HG03159 (cell line): Measurements from ENCODE around the gene KCNMB1.

Source experiments
- ATAC-seq: cut with Tn5 transposase; IDR thresholded peaks from one replicate; pipeline ENCODE4 v1.9.1; 2021; ENCODE audit warnings: mild to moderate bottlenecking, moderate library complexity; ENCODE audit not compliant: unreplicated experiment

The KCNMB1 gene, protein sequence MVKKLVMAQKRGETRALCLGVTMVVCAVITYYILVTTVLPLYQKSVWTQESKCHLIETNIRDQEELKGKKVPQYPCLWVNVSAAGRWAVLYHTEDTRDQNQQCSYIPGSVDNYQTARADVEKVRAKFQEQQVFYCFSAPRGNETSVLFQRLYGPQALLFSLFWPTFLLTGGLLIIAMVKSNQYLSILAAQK

DNA sequence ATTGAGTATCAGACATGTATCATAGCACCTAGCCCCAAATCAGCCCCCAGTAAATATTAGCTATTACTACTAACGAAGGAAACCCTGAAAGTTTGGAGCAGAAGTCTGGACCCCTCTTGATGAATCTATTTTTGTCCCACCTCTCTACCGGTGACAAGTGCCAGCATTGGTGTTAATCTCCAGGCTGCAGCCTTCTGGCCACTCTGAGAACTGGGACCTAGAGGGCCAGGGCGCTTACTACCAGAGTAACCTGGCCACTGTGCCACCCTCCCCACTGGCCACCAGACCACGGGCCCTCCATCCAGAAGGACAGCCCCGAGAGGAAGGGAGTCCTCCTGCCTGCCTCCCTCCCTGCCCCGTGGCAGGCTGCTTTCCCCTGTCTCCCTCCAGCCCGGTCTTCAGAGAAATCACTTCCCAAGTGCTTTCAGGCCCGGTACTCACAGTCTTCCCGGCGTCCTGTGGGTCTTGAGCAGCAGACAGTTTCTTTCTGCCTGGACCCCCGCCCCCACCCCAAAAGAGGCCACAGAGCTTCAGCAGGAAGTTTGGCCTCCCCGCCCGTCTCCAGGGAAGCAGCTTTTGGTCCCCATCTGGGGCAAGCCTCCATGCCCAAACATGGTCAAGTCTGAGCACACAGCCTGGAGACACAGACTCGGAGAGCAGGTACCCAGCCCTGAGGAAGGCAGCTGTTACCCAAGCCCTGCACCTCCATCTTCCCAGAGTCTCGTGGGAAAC is at the start of gene KCNMB1:
TSS of gene KCNMB1 (minus strand) at position 550 of the 732 bp plus-strand sequence. CDS start 3,920 bp downstream, outside the sequence.
- no peak for ATAC-seq

DNA sequence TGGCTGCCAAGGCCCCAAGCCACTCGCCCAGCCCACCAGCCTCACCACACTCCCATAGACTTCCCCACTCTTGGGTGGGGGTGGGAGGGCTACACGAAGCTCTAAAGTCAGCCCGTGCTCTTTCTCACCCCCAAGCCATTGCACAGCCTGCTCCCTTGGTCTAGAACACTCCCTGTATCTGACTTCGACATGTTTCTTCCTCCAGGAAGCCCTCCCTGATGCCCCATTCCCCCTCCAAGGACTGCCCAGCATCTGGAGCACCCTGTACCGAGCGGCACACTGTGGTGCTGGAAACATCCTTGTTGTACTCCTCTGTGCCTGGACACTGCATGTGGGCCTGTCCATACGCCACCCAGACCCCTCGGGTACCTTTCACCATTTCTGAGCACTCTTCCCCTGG is 49.4 kb upstream of the KCNMB1 start:
- no peak for ATAC-seq

DNA sequence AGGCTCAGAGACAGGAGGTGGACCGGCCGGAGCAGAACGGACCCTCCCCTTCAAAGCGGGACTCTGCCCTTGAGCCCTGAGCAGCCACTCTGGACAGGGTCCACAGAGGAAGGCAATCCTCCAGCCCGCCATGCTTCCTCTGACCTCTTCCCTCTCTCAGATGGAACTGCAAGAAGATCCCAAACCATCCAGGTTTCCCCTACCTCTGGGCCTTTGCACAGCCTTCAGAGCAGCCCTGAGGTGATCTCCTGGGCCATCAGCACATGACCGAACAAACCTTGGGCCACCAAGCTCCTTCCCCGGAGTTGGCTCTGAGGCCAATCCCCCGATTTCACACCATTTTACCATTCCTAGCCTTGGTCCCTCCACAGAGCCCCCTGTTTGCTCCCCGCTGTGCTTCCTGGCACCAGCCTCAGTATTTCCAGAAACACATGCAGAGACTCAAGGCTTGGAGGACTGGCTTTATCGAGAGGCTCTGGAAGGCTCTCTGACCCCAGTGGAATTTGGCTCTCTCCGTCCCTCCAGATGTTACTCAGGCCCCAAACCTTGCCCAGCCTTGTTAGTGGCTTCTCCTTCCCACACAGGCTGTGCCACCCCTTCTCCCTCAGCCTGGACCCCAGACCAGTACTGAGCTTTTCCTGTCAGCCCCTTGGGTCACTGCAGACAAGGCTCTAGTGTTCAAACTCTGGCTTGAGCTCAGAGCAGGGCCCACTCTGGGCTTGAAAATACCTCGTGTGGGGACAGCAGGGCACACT is 48.6 kb upstream of the KCNMB1 start:
- ATAC-seq = no peak

DNA sequence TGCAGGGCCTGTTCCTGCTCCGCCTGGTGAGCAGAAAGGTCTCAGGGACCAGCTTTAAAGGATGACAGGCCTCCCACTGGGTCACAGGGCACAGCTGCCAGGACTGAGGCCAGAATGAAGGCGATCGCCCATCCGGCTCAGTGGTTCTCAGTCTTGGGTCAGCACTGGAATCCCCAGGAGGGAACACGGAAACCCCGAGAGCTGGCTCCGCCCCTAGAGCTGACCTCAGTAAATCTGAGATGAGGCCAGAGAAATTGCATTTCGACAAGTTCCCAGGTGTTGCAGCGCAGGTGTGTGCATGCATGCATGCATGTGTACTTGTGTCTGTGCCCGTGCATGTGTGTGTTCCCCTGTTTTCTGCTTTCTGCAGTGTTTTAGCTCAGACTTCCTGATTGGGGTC is 47.2 kb upstream of the KCNMB1 start:
- ATAC-seq = no peak

DNA sequence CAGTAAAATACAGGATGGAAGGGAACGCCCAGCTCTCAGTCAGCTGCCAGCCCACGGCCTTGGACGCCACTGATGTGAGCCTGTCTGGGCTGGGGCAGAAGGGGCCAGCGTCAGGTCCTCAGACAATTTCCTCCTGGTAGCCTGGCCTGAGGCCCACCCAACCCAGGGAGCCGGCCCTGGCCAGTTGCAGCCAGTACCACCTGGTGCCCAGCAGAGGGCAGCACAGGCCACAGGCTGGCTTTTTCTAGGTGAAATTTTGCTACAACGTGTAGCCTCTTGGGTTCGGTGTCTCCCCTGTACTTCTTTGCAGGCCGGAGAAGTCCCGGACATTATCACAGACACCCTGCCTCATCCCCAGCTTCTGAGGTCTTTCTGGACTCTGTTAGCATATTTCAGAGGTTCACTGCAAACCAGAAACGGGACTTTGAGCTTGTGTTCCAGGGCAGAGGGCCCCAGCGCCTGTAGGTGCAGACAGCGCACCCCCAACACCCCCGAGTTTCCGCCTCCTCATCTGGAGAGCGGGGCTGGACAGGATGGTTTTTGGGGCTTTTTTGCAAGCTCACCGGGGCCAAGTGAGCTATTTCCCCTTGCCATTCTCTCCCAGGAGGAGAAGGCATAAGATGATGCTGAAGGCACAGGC is 45.9 kb upstream of the KCNMB1 start:
- peak; percentile 81 for ATAC-seq

DNA sequence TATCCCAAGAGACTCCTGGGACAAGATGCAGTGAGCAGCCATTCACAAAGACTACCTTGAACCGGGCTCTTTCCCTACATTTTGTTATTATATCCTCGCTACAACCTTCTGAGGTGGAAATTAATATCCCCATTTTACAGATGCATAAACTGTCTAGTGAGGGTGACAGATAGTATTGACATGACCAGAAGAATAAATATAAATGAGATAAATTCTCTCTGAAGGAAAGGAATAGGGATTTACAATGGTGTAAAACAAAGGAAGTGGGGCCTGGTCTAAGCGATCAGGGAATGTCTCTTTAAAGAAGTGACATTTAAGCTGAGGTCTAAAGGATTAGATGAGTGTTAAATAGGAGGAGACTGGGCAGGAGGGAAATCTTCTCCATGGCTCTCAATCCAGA is 43.5 kb upstream of the KCNMB1 start:
- no peak for ATAC-seq

DNA sequence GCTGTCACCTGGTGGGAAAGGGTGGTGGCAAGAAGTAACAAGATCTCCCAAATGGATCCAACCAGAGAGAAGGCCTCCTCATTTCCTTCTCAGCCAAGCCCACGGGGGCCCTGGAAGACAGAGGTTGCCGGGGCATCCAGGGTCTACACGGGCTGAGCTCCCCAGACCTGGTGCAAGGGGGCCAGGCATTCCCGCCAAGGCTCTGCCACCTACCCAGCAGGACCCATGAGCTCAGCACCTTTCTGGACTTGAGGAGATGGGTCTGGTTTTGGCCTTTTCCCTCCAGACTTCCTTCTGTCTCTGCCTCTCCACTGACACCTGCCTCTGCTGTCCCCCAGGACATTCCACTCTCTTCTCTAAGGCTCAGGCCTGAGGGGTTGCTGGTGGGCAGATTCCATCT is 42.4 kb upstream of the KCNMB1 start:
- ATAC-seq = no peak

DNA sequence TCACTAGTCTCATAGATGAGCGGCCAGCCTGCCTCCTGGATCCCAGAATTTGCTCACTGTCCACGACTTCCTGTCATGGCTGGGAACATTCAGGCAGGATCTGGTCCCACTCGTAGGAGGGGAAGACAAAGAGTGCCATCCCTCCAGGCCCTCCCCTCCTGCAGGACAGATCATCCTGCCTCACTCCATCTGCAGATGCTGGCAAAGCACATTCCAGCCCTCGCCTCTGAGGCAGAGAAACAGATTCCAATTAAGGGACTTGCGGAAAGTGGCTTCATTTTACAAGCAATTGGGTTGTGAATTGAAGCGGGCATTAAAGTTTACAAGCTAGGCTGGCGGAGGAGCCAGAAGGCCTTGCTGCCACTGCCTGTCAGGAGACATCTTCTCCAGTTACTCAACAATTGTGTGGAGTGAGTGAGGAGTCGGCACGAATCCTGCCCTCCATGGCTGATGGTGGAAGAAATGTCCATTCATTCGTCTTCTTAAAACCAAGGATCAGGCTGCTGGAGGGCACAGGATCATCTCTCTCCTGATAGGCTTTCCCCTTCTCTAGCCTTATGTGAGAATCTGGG is 41.8 kb upstream of the KCNMB1 start:
- no peak for ATAC-seq

DNA sequence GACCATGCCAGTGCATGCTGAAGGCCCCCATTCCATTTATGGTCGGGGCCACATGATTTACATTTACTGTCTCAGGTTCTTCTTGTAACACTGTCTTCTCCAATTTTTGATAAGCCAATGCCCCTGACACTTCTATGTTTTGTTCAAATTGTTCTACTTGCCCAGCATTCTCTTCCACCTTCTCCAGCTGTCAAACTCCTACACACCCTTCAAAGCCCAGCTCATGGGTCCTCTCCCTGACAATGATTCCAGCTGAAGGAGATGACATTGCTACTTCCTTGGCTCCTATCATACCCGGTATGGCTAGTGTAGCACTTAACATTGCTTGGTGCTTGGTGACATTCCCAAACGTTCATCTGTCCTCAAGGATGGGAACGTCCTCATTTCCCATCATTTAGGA is 41.1 kb upstream of the KCNMB1 start:
- ATAC-seq = no peak

DNA sequence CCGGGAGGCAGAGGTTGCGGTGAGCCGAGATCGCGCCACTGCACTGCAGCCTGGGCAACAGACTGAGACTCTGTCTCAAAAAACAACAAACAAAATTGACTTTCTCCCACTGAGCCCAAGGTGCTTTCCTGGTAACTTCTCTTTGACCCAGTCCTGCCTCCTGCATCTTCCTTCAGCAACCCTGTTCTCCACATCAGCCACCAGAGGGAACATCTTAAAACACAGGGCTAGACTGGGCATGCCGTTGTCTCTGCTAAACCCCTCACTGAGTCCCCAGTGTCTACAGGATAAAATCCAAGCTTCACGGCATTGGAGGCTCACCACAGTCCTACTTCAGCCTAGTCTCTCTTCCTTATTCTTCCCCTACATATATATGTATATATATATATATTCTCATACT is 39.8 kb upstream of the KCNMB1 start:
- ATAC-seq = no peak

DNA sequence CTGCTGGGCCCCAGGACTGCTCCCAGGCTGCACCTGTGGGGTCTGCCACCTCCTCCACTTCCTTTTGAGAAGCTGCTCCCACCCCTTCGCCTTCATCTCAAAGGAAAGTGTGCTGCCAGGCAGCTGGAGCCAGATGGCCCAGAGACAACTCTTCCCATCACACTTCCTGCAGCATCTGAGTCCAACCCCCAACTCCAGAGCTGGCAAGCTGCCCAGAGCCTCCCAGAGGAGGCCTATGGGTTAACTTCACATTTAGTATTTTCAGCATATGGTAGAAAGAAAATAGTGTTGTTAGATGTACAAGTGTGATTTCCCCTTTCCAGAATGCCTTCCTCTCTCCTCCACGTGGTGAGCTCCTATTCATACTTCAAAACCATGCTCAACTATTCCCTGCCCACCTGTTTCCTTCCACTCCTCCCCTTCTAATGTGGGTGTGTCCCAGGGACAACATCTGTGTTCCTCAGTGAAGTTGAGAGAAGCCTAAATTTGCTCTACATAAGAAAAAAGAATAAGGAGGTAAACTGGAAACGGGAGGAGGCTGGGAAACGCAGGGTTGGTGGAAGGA is 38.6 kb upstream of the KCNMB1 start:
- ATAC-seq = no peak

DNA sequence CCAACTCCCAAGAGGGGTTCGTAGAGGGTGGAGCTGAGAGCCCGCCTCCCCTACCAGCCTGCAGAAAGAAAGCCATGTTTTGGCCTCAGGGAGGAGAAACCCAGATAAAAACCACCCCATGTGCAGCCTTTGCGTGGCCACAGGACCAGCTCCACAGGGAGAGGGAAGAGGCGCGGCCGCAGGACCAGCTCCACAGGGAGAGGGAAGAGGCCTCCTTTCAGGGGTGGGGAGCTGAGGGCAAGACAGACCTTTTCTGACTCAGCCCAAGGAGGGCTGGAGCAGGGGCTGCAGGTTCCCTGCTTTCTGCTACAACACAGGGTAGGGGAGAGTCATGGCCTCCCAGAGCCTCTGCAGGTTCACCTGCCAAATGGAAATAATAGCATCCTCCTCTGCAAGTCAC is 37.6 kb upstream of the KCNMB1 start:
- no peak for ATAC-seq

DNA sequence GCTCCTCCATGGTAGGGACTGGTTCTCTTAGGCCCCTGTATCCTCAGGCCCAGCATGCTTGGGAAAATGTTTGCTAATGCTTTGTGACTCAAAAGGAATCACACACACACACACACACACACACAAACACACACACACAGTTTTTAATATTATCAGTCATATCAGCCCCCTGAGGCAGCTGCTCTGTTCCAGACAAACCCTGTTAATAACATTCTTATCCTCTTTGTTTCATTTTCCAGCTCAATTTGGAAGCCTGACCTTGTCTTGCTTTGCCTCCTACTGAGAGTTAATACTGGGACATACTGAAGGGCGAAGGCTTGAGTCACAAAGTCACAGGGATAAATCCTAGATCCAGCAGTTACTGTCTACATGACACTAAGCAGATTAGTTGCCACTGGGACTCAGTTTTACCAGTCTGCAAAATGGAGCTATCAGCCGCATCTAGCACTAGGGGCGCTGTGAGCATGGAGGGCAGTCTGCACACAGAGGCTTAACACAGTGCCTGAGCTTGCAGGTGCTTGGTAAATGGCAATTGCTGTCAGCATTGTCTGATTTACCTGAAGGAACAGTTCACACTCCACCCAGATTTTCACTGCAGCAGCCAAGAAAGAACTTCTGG is 37.1 kb upstream of the KCNMB1 start:
- no peak for ATAC-seq

DNA sequence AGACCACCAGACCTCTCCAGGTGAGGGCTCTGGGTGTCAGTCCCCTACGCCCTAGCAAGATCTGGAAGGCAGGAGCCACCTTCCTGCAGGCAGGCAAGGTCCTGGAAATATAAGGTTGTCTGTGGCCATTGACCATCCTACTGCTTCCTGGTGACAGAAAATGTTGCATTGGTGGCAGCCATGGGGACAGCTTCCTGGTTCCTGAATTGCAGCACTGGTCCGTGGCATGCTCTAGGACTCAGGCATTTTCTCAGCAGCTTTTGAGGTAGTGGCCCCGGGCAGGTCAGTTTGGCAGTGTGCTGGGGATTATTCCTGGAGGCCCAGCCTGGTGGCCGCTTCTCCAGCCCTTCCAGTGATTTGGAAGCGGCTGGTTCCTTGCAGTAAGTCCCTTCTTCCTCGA is 36.6 kb upstream of the KCNMB1 start:
- no peak for ATAC-seq

DNA sequence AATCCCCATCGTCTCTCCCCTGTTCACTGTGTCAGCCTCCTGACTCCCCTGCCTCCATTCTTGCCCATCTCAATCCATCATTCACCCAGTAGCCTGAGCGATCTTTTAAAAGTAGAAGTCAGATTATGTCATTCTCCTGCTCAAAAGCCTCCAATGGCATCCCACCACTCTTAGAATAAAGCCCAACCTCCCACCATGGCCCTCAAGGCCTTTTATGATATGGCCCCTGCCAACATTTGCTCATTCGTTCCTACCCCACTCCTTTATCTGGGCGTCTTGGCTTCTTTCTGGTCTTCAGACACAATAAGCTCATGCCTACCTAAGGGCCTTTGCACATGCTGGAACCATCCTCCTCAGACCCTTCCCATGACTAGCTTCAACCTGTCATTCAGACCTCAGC is 35.5 kb upstream of the KCNMB1 start:
- no peak for ATAC-seq

DNA sequence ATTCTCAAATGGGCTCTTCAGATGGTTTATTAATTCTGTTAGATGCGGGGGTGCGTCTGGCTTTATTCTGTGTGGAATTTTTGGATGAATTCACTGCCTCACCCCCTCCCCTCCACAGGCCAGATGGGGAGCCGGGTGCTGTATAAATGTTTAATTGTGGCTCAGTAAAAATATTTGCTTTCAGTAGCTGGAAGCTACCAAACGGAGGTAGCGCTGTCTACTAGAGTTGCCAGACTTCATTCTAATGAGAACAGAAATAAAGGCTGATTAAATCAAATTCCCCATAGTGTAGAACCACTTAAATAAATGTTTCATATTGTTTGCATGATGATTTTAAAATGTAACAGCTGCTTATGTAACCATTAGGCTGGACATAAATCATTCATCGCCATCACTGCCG is 34.5 kb upstream of the KCNMB1 start:
- ATAC-seq = no peak

DNA sequence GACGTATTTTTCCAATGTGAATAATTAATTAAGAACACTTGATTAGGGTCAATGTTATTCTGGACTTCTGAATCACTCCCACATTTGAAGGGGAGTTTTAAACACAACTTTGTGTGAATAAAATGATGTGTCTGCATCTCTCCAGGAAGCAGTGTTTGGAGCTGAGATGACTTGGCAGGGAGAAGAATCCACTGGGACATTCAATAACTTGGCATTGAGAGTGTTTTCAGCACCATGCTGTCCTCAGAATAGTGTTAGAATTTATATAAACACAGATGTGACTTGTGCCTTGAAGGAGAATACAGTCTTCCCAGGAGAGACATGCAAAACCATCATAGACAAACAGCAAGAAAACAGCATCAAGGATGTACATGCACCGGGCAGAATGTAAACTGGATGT is 32.7 kb upstream of the KCNMB1 start:
- ATAC-seq = no peak

DNA sequence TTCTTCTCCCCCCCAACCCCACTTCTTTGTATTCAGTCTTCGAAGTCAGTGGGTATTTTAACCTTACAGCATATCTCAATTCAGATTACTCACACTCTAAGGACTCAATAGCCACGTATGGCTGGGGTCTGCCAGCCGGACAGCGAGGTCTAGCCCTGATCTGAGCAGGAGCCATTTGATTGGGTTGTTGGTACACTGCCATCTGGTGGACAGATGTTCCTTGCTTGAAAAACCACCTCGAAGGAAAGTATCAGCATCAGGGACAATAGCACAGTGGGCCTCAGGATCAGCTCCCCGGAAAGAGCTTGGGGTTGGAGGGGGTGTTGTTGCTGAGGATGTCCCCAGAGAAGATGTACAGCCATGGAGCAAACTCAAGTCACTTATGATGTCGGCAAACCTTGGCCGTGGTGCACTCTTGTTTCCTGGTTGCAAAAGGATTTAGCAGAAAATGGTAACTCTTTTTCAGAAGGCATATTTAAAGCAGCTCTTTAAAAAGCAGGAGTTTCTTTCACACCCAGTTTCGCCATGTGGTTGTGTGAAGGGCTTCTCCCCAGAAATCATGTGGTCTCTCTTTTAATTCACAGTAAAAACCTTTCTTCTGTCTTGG is 31.7 kb upstream of the KCNMB1 start:
- ATAC-seq = no peak

DNA sequence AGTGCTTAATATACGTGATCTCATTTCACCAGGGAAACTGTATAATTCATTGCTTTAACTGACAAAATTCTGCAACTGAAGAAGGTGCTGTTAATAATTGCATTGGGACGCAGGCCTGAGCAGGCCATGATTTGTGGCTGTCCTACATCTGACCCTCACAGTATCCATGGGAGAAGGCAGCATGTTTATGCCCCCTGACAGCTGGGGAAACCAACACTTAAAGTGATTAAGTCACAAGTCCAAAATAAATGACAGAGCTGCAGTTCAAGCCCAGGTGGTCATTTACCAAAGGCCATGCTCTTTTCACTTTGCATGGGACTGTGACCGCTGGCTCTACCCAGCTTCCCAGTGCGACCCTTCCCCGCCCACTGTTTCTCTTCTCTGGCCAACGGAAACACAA is 30.5 kb upstream of the KCNMB1 start:
- ATAC-seq = no peak

DNA sequence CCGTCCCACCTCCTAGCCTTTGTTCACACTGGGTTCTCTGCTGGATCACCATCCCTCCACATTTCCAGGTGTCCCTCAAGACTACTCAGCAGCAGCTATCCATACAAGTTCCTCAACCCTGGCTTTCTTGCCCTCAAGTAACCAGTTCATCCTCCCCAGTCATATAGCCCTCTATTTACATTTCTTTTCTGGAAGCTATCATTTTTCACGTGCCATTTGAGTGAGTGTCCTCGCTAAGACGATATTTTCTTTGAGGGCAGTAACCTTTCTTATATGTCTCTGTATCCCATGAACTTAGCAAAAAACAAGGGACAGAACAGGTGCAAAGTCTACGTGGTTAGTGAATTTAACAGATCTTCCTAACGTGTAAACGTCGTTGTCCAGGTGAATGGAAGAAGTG is 29.6 kb upstream of the KCNMB1 start:
- ATAC-seq = no peak
